ENCODE data around the gene CALB2. TPM values are rescaled to one million over a fixed set of nuclear protein-coding genes. Genes with fewer than 3 reads are reported as not detected.

The CALB2 gene
- total and polyA plus RNA-seq, 2 of the 13 experiments (the other 11 are each of a cell fraction or from before 2014, with no cell fraction given) = 0.37 to 0.40 TPM

DNA sequence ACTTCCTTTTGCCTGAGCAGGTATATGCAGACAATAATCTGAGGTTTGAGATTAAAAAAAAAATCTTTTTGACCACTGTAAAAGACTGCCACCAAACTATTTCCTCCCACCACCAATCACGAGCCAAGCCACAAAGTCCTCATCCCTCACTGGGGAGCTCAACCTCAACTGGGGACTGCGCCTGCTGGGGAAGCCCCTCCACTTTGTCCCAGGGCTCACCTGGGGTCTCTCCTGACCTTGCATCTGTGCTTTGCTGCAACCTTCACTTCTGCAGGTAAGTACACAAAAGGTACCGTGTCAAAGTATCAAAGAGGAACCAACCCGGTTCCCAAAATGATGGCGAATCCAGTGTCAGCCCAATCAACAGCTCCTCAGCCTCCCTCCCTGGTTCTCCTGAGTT, 47.8 kb downstream of the CALB2 start (continued):
- TF ChIP-seq, protein P1, sequence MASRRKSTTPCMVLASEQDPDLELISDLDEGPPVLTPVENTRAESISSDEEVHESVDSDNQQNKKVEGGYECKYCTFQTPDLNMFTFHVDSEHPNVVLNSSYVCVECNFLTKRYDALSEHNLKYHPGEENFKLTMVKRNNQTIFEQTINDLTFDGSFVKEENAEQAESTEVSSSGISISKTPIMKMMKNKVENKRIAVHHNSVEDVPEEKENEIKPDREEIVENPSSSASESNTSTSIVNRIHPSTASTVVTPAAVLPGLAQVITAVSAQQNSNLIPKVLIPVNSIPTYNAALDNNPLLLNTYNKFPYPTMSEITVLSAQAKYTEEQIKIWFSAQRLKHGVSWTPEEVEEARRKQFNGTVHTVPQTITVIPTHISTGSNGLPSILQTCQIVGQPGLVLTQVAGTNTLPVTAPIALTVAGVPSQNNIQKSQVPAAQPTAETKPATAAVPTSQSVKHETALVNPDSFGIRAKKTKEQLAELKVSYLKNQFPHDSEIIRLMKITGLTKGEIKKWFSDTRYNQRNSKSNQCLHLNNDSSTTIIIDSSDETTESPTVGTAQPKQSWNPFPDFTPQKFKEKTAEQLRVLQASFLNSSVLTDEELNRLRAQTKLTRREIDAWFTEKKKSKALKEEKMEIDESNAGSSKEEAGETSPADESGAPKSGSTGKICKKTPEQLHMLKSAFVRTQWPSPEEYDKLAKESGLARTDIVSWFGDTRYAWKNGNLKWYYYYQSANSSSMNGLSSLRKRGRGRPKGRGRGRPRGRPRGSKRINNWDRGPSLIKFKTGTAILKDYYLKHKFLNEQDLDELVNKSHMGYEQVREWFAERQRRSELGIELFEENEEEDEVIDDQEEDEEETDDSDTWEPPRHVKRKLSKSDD (CRISPR knock-in tag; IDR thresholded peaks at IDR 0.05; ENCODE audit: low read depth) = no peak
- no peak for TF ChIP-seq ADNP (CRISPR knock-in tag; IDR thresholded peaks at IDR 0.05)

DNA sequence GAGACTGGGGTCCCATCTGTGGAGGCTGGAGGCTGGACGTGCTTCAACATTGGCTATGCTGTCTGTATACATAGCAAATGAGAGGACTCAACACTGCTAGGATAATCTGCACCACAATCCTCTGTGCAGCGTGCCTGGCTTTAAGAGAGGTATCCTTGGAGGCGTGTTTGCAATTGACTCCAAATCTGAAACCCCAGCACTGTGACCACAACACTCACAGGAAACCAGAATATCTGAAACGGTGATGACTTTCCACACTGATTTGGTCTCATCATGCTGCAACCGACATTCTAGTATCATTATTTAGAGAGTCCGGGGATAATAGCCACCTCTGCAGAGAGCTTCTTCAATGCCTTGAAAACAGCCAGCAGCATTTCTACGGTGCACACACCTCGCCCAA, 48.2 kb downstream of the CALB2 start:
- CTCF ChIA-PET (ENCODE audit: low intra/inter-chr PET ratio, low total read pairs) = no interaction called here
- in situ Hi-C loops (cut with HindIII; ENCODE audit: extremely low pct_ligation_motif_present, low pct_unique_long_range_greater_than_20kb) (no loop called here), intact Hi-C loops (cut with micrococcal nuclease; ENCODE audit: unreplicated experiment) (no loop called here)

More for the DNA sequence above, 48.2 kb downstream of the CALB2 start:
- no peaks in the 10 kb centered on the region for H3K9me3 ChIP-seq (ENCODE audit: low read length)
- H3K4me2 ChIP-seq (ENCODE audit: low read depth, low read length) = no peak overlapping the region
- TF ChIP-seq CREM (IDR thresholded peaks at IDR 0.05) = no peak
- TF ChIP-seq CREM (CRISPR knock-in tag; IDR thresholded peaks at IDR 0.05) = no peak
- TF ChIP-seq, protein P2, sequence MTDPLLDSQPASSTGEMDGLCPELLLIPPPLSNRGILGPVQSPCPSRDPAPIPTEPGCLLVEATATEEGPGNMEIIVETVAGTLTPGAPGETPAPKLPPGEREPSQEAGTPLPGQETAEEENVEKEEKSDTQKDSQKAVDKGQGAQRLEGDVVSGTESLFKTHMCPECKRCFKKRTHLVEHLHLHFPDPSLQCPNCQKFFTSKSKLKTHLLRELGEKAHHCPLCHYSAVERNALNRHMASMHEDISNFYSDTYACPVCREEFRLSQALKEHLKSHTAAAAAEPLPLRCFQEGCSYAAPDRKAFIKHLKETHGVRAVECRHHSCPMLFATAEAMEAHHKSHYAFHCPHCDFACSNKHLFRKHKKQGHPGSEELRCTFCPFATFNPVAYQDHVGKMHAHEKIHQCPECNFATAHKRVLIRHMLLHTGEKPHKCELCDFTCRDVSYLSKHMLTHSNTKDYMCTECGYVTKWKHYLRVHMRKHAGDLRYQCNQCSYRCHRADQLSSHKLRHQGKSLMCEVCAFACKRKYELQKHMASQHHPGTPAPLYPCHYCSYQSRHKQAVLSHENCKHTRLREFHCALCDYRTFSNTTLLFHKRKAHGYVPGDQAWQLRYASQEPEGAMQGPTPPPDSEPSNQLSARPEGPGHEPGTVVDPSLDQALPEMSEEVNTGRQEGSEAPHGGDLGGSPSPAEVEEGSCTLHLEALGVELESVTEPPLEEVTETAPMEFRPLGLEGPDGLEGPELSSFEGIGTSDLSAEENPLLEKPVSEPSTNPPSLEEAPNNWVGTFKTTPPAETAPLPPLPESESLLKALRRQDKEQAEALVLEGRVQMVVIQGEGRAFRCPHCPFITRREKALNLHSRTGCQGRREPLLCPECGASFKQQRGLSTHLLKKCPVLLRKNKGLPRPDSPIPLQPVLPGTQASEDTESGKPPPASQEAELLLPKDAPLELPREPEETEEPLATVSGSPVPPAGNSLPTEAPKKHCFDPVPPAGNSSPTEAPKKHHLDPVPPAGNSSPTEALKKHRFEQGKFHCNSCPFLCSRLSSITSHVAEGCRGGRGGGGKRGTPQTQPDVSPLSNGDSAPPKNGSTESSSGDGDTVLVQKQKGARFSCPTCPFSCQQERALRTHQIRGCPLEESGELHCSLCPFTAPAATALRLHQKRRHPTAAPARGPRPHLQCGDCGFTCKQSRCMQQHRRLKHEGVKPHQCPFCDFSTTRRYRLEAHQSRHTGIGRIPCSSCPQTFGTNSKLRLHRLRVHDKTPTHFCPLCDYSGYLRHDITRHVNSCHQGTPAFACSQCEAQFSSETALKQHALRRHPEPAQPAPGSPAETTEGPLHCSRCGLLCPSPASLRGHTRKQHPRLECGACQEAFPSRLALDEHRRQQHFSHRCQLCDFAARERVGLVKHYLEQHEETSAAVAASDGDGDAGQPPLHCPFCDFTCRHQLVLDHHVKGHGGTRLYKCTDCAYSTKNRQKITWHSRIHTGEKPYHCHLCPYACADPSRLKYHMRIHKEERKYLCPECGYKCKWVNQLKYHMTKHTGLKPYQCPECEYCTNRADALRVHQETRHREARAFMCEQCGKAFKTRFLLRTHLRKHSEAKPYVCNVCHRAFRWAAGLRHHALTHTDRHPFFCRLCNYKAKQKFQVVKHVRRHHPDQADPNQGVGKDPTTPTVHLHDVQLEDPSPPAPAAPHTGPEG (CRISPR knock-in tag; IDR thresholded peaks at IDR 0.05) = no peak
- TF ChIP-seq, protein P3, sequence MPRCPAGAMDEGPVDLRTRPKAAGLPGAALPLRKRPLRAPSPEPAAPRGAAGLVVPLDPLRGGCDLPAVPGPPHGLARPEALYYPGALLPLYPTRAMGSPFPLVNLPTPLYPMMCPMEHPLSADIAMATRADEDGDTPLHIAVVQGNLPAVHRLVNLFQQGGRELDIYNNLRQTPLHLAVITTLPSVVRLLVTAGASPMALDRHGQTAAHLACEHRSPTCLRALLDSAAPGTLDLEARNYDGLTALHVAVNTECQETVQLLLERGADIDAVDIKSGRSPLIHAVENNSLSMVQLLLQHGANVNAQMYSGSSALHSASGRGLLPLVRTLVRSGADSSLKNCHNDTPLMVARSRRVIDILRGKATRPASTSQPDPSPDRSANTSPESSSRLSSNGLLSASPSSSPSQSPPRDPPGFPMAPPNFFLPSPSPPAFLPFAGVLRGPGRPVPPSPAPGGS (CRISPR knock-in tag; IDR thresholded peaks at IDR 0.05) = no peak
- POLR2A ChIA-PET = no interaction called here
- WGBS (ENCODE audit: low lambda C conversion rate) = 20% methylated on average over 7 of the region's 8 CpGs
- no peaks in the 10 kb centered on the region for H3K36me3 ChIP-seq (replicated peaks in 1 of 2; ENCODE audit: control insufficient read depth in 1 of 2, insufficient read depth in 2 of 2, low read length in 2 of 2)
- no peak overlapping the region for H3K9ac ChIP-seq (ENCODE audit: insufficient read depth, low read depth, low read length)
- FAIRE-seq (no peak), DNase-seq (ENCODE audit: low spot score) (no peak), ATAC-seq (no peak)
- no TSS peak for BruUV-seq (replicated peaks)
- peaks cover 8 to 87% of the 10 kb centered on the region in 2 experiments for H3K27me3 ChIP-seq (ENCODE audit: control insufficient read depth in 1 of 2, insufficient read depth in 2 of 2, low read length in 2 of 2)
- H3K27ac ChIP-seq (ENCODE audit: extremely low read length, insufficient read depth, low read length) = no peak overlapping the region
- no peaks in the 10 kb centered on the region for H4K20me1 ChIP-seq (ENCODE audit: insufficient read depth, low read length)
- no peaks in the 10 kb centered on the region for H3K79me2 ChIP-seq (ENCODE audit: insufficient read depth, low read length)
- no peak overlapping the region for H2AFZ ChIP-seq (ENCODE audit: low read length)
- H3K4me1 ChIP-seq (ENCODE audit: insufficient read depth, low read length) = no peaks in the 10 kb centered on the region
- no peak overlapping the region for H3K4me3 ChIP-seq (replicated peaks in 1 of 3; ENCODE audit: insufficient read depth in 1 of 3, low read depth in 2 of 3, low read length in 3 of 3)
